Neural progenitor cell (in vitro differentiated cells): ENCODE measurements around the gene CYSTM1. TPM values are rescaled to one million over a fixed set of nuclear protein-coding genes. Genes with fewer than 3 reads are reported as not detected.

Source experiments
- DNase-seq: peaks from one replicate; pipeline ENCODE4 v3.0.0-alpha.2; 2016; ENCODE audit warnings: low spot score
- H2AFZ ChIP-seq: fragments of 200-600 bp; sonication (generic); replicated peaks from 2 replicates; pipeline ENCODE4 v1.6.1; 2016; ENCODE audit warnings: antibody characterized with exemption
- H3F3A ChIP-seq: fragments of 200-600 bp; sonication (generic); 2 replicates; pipeline ENCODE4 v1.6.1; 2016; ENCODE audit warnings: antibody characterized with exemption, low read depth
- H3K27ac ChIP-seq: fragments of 200-600 bp; sonication (generic); 2 replicates; pipeline ENCODE4 v1.5.1; 2016; ENCODE audit warnings: mild to moderate bottlenecking
- H3K27me3 ChIP-seq: fragments of 200-600 bp; sonication (generic); 2 replicates; pipeline ENCODE4 v1.6.1; 2016; ENCODE audit warnings: mild to moderate bottlenecking, moderate library complexity
- H3K36me3 ChIP-seq: fragments of 200-600 bp; sonication (generic); 2 replicates; pipeline ENCODE4 v1.5.1; 2016
- H3K4me1 ChIP-seq: fragments of 200-600 bp; sonication (generic); 2 replicates; pipeline ENCODE4 v1.6.1; 2016; ENCODE audit warnings: mixed run types
- H3K4me2 ChIP-seq: fragments of 200-600 bp; sonication (generic); 2 replicates; pipeline ENCODE4 v1.6.1; 2016
- H3K4me3 ChIP-seq: fragments of 200-600 bp; sonication (generic); 2 replicates; pipeline ENCODE4 v1.5.1; 2016
- H3K79me2 ChIP-seq: fragments of 200-600 bp; sonication (generic); 2 replicates; pipeline ENCODE4 v1.6.1; 2016; ENCODE audit warnings: low read depth
- H3K9ac ChIP-seq: fragments of 200-600 bp; sonication (generic); 2 replicates; pipeline ENCODE4 v1.6.1; 2016
- H3K9me3 ChIP-seq: fragments of 200-600 bp; sonication (generic); 2 replicates; pipeline ENCODE4 v1.5.1; 2016; ENCODE audit warnings: low read depth
- H4K20me1 ChIP-seq: fragments of 200-600 bp; sonication (generic); 2 replicates; pipeline ENCODE4 v1.6.1; 2016; ENCODE audit warnings: low read depth
- H3K27ac Mint-ChIP-seq: 3 replicates; pipeline ENCODE4 v1.8.0; 2021; ENCODE audit warnings: mixed read lengths
- H3K27me3 Mint-ChIP-seq: 2 replicates; pipeline ENCODE4 v1.8.0; 2022; ENCODE audit warnings: low read depth, mild to moderate bottlenecking, inconsistent platforms, moderate library complexity, mixed read lengths; ENCODE audit not compliant: insufficient read depth
- H3K36me3 Mint-ChIP-seq: 3 replicates; pipeline ENCODE4 v1.8.0; 2021; ENCODE audit warnings: mixed read lengths
- H3K4me1 Mint-ChIP-seq: 3 replicates; pipeline ENCODE4 v1.8.0; 2021; ENCODE audit warnings: mixed read lengths
- H3K4me3 Mint-ChIP-seq: 3 replicates; pipeline ENCODE4 v1.8.0; 2021; ENCODE audit warnings: mild to moderate bottlenecking, moderate library complexity, mixed read lengths
- H3K9me3 Mint-ChIP-seq: 3 replicates; pipeline ENCODE4 v1.8.0; 2020; ENCODE audit warnings: mixed read lengths
- EZH2 ChIP-seq: fragments of 200-600 bp; sonication (generic); IDR thresholded peaks from 2 replicates; pipeline ENCODE4 v1.6.1; 2017; ENCODE audit warnings: antibody characterized with exemption, mild to moderate bottlenecking, moderate library complexity
- EZH2phosphoT487 ChIP-seq: fragments of 200-600 bp; sonication (generic); IDR thresholded peaks from 2 replicates; pipeline ENCODE4 v1.6.1; 2017; ENCODE audit warnings: antibody characterized with exemption
- total RNA-seq: library from RNA; depleted of rRNA; stranded (reverse); fragments of >200 nt; gene quantifications from 2 replicates; pipeline ENCODE4 v1.2.3, GENCODE V29; 2015; ENCODE audit warnings: low replicate concordance
- TF ChIP-seq, protein P1 (sequence below): fragments of 200-600 bp; sonication (generic); IDR thresholded peaks from 2 replicates; pipeline ENCODE4 v1.5.1; 2017; ENCODE audit warnings: antibody characterized with exemption, mild to moderate bottlenecking

Gene CYSTM1
- total RNA-seq, 1 donor from 2014 or later = 8.9 TPM

DNA sequence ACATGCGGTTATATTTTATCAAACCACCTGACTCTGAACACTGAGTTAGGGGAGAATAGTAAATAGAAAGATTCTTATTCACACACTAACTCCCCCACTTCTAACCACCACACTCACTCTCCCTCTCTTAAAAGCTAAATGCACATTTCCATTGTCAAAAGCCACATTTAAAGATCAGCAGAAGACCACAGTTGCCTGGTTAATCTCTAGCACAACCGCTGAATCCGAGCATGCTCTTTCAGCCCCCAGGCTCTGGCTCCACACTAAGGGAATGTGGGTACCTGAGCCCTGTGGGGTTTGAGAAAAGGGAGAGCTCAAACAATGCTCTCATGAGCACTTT is 92.2 kb downstream of the CYSTM1 start:
- Histone ChIP-seq H3K4me3 (no peak overlapping the region), H3K9me3 (no peaks in the 10 kb centered on the region), H3K79me2 (peaks cover 38% of the 10 kb centered on the region), H3K27ac (peak overlapping the region; percentile 71), H4K20me1 (peaks cover 20% of the 10 kb centered on the region), H2AFZ (no peak overlapping the region), H3K4me1 (peaks cover 26% of the 10 kb centered on the region), H3K4me2 (peak overlapping the region; percentile 26), H3K27me3 (no peaks in the 10 kb centered on the region), H3K9ac (no peak overlapping the region), H3F3A (peaks cover 29% of the 10 kb centered on the region), H3K36me3 (no peaks in the 10 kb centered on the region)
- H3K4me1 Mint-ChIP-seq = peaks cover 10% of the 10 kb centered on the region
- H3K27me3 Mint-ChIP-seq = no peaks in the 10 kb centered on the region
- H3K9me3 Mint-ChIP-seq = no peaks in the 10 kb centered on the region
- peaks cover 3% of the 10 kb centered on the region for H3K36me3 Mint-ChIP-seq
- peak overlapping the region; percentile 28 for H3K27ac Mint-ChIP-seq
- no peak overlapping the region for H3K4me3 Mint-ChIP-seq
- DNase-seq = peak; percentile 60
- TF ChIP-seq, protein P1, sequence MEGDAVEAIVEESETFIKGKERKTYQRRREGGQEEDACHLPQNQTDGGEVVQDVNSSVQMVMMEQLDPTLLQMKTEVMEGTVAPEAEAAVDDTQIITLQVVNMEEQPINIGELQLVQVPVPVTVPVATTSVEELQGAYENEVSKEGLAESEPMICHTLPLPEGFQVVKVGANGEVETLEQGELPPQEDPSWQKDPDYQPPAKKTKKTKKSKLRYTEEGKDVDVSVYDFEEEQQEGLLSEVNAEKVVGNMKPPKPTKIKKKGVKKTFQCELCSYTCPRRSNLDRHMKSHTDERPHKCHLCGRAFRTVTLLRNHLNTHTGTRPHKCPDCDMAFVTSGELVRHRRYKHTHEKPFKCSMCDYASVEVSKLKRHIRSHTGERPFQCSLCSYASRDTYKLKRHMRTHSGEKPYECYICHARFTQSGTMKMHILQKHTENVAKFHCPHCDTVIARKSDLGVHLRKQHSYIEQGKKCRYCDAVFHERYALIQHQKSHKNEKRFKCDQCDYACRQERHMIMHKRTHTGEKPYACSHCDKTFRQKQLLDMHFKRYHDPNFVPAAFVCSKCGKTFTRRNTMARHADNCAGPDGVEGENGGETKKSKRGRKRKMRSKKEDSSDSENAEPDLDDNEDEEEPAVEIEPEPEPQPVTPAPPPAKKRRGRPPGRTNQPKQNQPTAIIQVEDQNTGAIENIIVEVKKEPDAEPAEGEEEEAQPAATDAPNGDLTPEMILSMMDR = no peak
- TF ChIP-seq EZH2 = no peak
- no peak for TF ChIP-seq EZH2phosphoT487

DNA sequence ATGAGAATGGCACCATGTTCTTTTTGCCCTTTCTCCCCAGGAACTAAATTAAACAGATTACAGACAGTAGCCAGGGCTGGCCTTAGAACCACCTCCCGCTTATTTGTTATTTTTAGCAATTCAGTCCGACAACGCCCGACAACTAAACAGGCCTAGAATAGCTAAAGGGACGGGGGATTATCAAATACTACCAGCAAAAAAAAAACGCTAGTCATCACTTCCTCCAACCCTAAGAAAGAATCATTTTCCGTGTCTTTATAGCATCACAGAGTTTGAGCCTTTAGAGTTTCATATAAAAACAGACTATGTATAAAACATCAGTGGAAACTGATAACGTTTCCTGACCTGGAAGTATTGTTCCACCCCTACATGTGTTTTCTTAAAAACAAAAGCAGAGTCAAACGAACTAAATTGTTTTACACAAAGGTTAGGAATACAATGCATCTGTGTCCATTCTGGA is 92.6 kb downstream of the CYSTM1 start:
- peaks cover 26% of the 10 kb centered on the region for H3K4me1 ChIP-seq
- peak overlapping the region; percentile 26 for H3K4me2 ChIP-seq
- H3K36me3 ChIP-seq = no peaks in the 10 kb centered on the region
- Mint-ChIP-seq H3K4me1 (peaks cover 10% of the 10 kb centered on the region), H3K27me3 (peaks cover 2% of the 10 kb centered on the region), H3K9me3 (no peaks in the 10 kb centered on the region), H3K4me3 (no peak overlapping the region), H3K36me3 (peaks cover 3% of the 10 kb centered on the region), H3K27ac (peak overlapping the region; percentile 28)
- no peak for DNase-seq
- H3K9me3 ChIP-seq = no peaks in the 10 kb centered on the region
- peaks cover 29% of the 10 kb centered on the region for H3F3A ChIP-seq
- H3K9ac ChIP-seq = no peak overlapping the region
- TF ChIP-seq EZH2 = no peak
- TF ChIP-seq, protein P1 = no peak
- no peak for TF ChIP-seq EZH2phosphoT487
- peaks cover 20% of the 10 kb centered on the region for H4K20me1 ChIP-seq
- H2AFZ ChIP-seq = no peak overlapping the region
- peaks cover 38% of the 10 kb centered on the region for H3K79me2 ChIP-seq
- H3K27me3 ChIP-seq = no peaks in the 10 kb centered on the region
- no peak overlapping the region for H3K4me3 ChIP-seq
- peak overlapping the region; percentile 71 for H3K27ac ChIP-seq

DNA sequence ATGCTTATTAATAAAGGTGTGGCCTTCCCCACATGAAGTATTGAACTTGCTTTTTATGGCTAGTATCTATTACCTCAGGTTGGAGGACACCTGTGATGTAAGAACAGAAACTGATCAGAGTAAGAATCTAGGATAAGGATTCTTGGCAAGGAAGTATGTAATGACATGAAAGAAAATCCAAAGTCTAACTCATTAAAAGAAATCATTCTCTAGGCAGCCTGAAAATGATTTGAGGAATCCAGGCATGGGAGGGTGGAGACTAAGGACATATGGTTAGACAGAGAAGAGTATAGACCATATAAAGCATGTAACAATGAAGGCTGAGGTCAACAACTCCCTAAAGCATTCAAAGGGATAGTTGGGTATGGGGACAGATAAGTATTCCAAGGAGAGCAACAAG is 95.0 kb downstream of the CYSTM1 start:
- Histone ChIP-seq H2AFZ (no peak overlapping the region), H3K4me1 (peaks cover 26% of the 10 kb centered on the region), H3K9me3 (no peaks in the 10 kb centered on the region), H3K27ac (no peak overlapping the region), H3K4me2 (no peak overlapping the region), H4K20me1 (peaks cover 17% of the 10 kb centered on the region), H3K9ac (no peak overlapping the region), H3K79me2 (peaks cover 27% of the 10 kb centered on the region), H3K36me3 (no peaks in the 10 kb centered on the region), H3K27me3 (no peaks in the 10 kb centered on the region), H3F3A (peaks cover 25% of the 10 kb centered on the region), H3K4me3 (no peak overlapping the region)
- H3K4me1 Mint-ChIP-seq = peaks cover 10% of the 10 kb centered on the region
- TF ChIP-seq EZH2phosphoT487 (no peak), EZH2 (no peak)
- TF ChIP-seq, protein P1 = no peak
- no peaks in the 10 kb centered on the region for H3K36me3 Mint-ChIP-seq
- DNase-seq = no peak
- H3K4me3 Mint-ChIP-seq = no peak overlapping the region
- H3K9me3 Mint-ChIP-seq = no peaks in the 10 kb centered on the region
- H3K27ac Mint-ChIP-seq = no peak overlapping the region
- peaks cover 2% of the 10 kb centered on the region for H3K27me3 Mint-ChIP-seq
